GM12872 (cell line): ENCODE measurements around the gene MRPL14.

Source experiments
- TF ChIP-seq, protein P1 (sequence below): IDR thresholded peaks from 3 replicates; pipeline ENCODE4 v1.5.1; 2011; ENCODE audit warnings: low read depth, mild to moderate bottlenecking, low read length, moderate library complexity; ENCODE audit not compliant: insufficient read depth

Gene MRPL14

DNA sequence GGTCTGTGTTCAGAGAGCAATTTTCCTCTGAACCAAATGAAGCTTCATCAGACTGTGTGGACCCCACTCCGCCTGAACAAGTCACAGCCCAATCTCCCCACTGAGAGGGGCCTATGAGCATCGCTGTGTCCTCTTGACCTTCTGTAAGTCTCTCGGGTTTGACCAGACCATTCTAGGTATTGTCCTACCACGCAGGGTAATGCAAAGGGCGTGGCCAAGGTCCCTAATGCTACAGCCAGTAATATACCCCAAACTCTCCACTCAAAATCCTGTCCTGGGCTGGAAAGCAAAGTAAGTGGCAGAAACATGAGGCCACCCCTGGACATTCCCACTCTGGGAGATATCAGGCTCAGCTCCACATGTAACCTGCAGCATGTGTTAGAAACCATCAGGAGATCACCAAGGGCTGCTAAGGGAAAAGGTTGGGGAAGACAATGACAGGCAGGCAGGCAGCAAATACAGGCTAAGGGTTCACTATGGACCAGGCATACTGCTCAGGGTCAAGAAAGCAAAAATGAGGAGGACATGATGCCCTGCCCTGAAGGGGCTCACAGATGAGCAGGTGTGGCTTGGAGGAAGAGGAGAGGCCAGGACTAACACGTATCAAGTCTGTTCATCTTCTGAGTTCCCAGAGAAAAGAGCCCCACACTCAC lies 33.4 kb downstream of the MRPL14 start:
- TF ChIP-seq, protein P1, sequence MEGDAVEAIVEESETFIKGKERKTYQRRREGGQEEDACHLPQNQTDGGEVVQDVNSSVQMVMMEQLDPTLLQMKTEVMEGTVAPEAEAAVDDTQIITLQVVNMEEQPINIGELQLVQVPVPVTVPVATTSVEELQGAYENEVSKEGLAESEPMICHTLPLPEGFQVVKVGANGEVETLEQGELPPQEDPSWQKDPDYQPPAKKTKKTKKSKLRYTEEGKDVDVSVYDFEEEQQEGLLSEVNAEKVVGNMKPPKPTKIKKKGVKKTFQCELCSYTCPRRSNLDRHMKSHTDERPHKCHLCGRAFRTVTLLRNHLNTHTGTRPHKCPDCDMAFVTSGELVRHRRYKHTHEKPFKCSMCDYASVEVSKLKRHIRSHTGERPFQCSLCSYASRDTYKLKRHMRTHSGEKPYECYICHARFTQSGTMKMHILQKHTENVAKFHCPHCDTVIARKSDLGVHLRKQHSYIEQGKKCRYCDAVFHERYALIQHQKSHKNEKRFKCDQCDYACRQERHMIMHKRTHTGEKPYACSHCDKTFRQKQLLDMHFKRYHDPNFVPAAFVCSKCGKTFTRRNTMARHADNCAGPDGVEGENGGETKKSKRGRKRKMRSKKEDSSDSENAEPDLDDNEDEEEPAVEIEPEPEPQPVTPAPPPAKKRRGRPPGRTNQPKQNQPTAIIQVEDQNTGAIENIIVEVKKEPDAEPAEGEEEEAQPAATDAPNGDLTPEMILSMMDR = no peak

DNA sequence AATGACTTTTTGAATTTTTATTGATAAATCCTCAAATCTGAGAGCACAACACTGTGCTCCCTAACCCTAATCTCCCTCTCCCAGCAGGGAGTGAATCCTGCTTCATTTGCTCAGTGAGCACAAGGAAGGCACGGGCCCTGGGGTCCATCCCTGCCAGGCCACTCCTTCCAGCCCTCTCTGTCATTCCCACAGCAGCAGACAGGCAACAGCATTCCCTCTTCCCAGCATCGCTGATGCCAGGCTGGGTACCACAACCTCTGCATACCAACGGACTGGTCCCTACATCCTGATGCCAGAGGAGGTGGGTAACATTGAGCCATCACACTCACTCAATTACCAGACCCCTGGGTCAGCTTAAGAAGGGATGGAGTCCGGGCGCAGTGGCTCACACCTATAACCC lies 34.2 kb downstream of the MRPL14 start:
- TF ChIP-seq, protein P1 = no peak

DNA sequence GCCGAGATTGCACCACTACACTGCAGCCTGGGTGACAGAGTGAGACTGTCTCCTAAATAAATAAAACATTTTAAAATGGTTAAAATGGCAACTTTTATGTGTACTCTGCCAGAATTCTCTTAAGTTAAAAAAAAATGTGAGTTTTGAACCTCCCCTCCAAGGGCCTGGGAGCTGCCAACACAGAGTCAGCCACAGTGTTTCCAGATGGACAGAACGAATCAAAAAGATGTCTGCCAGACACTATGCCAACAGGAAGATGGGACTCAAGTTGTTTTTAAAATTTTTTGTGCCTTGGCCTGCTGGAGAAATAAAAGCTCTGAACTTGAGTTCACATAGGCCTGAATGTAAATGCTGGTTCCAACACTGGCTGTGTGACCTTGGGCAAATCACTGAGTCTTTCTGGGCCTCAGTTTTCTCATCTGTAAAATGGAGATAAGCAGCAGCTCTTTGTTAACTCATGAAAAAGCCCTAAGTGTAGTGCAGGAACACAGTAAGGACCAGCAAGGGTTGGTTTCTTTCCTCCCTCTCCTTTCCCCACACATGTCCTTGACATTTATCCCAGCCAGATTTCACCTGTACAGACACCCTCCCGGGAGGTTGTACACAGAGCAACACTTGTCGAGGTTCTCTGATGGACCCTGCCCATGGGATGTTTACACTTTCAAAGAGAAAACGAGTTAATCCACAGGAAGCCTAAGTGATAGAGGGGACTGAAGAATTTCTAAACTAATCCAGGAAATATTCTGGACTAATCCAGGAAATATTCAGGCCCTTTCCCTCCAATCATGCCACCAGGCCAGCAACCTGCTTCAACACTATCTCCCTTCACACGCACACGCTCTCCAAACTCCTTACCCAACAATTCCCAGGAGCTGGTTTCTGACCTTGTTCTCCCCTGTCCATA lies 35.0 kb downstream of the MRPL14 start:
- TF ChIP-seq, protein P1 = no peak

DNA sequence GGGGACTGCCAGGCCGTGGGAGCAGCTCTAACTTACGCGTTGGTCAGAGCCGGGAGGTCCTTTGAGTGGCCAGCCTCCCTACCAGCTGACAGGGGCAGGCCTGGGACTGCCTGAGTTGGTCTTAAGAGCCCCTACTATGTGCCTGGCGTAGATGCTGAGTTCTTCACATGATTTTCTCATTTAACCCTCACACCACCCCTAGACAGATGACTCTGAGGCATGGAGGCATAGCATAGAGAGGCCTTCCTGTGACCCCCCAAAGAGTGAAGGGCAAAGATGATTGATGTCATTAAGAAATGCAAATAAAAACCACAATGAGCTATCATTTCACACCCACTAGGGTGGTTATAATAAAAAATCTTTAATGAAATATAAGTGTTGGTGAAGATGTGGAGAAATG lies 36.8 kb downstream of the MRPL14 start:
- TF ChIP-seq, protein P1 = no peak

DNA sequence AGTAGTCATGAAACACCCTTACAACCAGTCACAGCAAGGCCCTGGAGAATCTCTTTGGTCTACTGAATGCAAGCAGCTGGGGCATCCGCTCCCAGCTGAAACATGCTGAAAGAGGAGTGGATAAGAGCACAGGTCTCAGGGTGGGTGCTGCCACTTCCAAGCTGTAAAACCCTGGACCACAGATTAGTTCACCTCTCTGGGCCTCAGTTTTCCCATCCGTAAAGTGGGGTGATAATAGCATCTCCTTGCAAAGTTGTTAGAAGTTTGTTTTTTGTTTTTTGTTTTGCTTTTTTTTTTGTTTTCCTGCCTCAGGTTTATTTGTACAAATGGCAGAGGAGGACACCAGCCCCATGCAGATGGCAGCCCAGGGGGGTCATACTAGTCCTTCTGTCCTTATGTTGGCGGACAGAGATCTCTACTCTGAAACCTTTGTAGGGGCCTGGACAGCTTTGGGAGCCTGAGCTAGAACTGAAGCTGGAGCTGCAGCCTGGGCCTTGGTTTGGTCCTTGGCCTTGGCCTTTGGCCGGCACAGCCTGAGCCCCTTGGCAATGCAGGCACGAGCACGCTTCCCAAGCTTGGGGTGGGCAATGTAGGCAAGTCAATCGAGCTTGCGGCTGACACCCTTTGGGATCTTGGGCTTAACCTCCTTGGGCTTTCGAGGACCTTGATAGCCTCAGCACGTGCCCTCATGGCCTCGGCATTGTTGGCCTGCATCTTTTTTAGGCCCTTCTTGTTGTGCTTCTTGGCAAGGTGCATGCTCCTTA lies 38.2 kb downstream of the MRPL14 start:
- TF ChIP-seq, protein P1 = no peak

DNA sequence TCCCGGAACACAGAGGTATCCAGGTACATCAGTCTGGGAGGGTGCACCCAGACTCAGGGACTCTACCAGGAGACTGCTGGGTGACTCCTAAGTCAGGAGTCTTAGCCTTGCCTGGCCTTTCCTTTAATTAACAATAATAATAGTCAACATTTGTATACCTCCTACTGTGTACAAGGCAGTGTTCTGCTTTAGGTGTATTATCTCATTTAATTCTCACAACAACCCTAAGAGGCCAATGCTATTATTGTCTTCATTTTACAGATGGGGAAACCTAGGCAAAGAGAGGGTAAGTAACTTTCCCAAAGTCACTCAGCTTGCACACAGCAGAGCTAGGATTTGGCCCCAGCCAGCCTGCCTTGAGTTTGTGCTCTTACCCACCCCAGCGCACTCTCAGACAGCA lies 39.6 kb downstream of the MRPL14 start:
- TF ChIP-seq, protein P1 = no peak

DNA sequence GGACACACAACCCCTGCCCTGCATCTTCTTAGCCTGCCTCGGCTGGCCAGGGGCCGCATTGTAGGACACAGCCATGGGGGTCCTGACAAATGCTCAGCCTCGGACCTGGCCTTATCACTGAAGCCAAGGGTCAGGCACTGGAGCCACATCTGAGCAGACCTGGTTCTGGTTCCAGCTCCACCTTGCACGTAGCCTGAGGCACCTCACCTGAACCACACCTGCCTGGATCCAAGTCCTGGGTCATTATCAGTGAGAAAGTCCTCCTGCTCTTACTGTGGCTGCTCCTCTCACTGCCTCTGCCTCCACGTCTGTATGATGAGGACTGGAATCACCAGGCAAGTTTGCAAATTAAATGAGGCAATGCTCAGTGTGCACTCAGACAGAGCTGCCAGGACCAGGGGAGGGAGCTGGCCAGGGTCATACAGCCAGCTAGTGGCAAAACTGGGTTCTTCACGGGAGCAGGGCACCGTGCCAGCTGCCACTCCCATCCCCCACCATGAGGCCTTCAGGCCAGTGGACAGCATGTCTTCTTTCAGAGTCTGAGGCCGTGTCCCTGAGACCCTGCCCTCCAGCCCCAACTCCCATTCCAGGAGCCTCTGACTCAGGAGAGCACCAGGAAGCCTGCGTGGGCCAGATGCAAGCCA lies 40.2 kb downstream of the MRPL14 start:
- TF ChIP-seq, protein P1 = no peak
